ENCODE results near the gene HSD17B2.

DNA sequence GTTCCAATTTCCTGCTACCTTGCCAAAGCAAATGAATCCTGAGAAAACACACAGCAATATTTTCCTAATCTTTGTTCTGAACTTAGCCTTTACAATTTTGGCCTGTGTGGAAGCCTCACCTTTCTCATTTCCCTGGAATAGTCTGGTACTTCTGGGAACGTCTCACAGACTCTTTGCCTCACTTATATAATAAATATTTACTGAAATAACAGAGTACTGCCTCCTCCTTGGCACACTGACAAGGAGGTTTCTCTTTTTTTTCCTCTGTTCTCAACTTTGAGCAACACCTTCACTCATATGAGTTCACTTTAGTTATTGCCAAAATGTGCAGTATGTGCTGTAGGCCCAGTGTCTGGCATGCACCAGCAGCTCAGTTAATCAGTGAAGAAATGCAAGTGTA is 37.3 kb downstream of the HSD17B2 start:
- TF ChIP-seq RAD21 (IDR thresholded peaks at IDR 0.05; ENCODE audit: low read depth) (no peak), CEBPB (IDR thresholded peaks at IDR 0.05) (no peak), YY1 (IDR thresholded peaks at IDR 0.05; ENCODE audit: low read depth) (no peak), EGR1 (IDR thresholded peaks at IDR 0.05) (no peak), FOXM1 (IDR thresholded peaks at IDR 0.05; ENCODE audit: borderline replicate concordance, low read depth) (no peak), TCF12 (IDR thresholded peaks at IDR 0.05; ENCODE audit: low read depth) (no peak), EP300 (IDR thresholded peaks at IDR 0.05; ENCODE audit: borderline replicate concordance) (no peak), CREB1 (IDR thresholded peaks at IDR 0.05; ENCODE audit: low read depth) (no peak), TEAD4 (IDR thresholded peaks at IDR 0.05) (no peak), ZBTB7A (IDR thresholded peaks at IDR 0.05; ENCODE audit: low read depth) (no peak)
- TF ChIP-seq, protein P1, sequence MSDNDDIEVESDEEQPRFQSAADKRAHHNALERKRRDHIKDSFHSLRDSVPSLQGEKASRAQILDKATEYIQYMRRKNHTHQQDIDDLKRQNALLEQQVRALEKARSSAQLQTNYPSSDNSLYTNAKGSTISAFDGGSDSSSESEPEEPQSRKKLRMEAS (IDR thresholded peaks at IDR 0.05): no peak
- TF ChIP-seq, protein P2, sequence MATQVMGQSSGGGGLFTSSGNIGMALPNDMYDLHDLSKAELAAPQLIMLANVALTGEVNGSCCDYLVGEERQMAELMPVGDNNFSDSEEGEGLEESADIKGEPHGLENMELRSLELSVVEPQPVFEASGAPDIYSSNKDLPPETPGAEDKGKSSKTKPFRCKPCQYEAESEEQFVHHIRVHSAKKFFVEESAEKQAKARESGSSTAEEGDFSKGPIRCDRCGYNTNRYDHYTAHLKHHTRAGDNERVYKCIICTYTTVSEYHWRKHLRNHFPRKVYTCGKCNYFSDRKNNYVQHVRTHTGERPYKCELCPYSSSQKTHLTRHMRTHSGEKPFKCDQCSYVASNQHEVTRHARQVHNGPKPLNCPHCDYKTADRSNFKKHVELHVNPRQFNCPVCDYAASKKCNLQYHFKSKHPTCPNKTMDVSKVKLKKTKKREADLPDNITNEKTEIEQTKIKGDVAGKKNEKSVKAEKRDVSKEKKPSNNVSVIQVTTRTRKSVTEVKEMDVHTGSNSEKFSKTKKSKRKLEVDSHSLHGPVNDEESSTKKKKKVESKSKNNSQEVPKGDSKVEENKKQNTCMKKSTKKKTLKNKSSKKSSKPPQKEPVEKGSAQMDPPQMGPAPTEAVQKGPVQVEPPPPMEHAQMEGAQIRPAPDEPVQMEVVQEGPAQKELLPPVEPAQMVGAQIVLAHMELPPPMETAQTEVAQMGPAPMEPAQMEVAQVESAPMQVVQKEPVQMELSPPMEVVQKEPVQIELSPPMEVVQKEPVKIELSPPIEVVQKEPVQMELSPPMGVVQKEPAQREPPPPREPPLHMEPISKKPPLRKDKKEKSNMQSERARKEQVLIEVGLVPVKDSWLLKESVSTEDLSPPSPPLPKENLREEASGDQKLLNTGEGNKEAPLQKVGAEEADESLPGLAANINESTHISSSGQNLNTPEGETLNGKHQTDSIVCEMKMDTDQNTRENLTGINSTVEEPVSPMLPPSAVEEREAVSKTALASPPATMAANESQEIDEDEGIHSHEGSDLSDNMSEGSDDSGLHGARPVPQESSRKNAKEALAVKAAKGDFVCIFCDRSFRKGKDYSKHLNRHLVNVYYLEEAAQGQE (IDR thresholded peaks at IDR 0.05; ENCODE audit: low read depth): no peak
